HG03025 (cell line): ENCODE measurements around the gene CYTH2.
A peak's percentile ranks its signal among the peaks of the same experiment; 100 is the strongest.

Source experiments
- ATAC-seq: cut with Tn5 transposase; IDR thresholded peaks from one replicate; pipeline ENCODE4 v1.9.1; 2021; ENCODE audit warnings: mild to moderate bottlenecking, moderate library complexity; ENCODE audit not compliant: unreplicated experiment, low FRiP score

Gene CYTH2

GRCh38 chr19:48452289-48453190, 16.6 kb upstream of the CYTH2 start:
- no peak for ATAC-seq

DNA sequence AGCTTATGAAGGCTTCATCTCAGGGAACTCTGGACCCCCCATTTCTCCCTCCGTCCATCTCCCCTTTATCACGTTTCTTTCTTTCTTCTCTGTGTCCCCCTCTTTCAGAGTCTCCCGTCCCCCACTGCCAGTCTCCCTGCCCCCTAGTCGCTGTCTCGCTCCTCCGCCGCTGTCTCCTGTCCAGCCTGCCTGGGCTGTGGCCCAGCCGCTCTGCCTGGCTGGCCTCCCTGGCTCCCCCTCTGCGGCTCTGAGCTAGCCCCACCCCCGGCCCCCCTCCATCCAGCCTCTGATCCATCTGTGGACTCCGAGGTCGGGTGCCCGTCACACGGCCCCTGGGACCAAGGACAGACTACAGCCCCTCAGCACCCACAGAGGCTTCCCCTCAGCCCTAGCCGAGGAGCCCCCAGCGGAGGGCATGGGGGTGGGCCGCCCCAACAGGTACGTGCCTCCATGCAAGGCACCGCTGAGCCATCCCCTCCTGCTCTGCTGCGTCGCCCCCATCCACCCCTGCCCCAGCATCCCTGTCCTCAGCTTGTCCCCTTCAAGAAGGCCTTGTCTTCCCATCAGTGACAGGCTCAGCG, 14.9 kb upstream of the CYTH2 start:
- ATAC-seq = no peak

GRCh38 chr19:48455171-48455907, 13.8 kb upstream of the CYTH2 start, which contains the start of gene KCNJ14:
TSS of gene KCNJ14 (plus strand) at chr19:48455574. CDS start at chr19:48461725, 6,151 bp downstream.
- ATAC-seq = no peak

DNA sequence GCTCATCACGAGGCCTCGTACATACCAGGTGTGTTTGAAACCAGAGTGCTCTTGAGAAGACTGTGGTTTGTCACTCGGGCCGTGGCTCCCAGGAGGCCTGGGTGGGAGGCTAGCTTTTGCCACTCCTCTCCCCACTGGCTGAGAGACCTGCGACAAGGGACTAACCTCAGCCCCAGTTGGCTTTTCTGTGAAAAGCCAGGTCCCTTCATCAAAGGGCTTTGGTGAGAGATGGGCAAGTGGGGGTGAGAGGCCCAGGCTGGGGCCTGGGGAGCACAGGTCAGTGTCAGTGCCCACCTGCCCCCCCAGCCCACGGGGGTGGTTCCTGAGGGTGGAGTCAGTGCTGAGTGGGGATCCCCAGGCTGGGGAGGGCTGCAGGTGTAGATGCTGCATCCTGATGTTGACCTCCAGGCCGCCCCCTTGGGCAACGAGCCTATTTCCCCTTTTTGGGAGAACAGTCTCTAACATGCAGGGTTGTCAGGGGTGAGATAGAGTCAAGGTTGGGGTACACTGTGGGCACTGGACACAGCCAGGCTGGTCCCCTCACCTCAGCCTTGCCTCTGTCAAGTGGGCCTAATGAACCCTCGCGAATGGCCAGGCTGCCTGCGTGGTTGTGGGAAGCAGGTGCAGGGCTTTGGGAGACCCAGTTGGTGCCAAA, 13.1 kb upstream of the CYTH2 start:
- no peak for ATAC-seq

DNA sequence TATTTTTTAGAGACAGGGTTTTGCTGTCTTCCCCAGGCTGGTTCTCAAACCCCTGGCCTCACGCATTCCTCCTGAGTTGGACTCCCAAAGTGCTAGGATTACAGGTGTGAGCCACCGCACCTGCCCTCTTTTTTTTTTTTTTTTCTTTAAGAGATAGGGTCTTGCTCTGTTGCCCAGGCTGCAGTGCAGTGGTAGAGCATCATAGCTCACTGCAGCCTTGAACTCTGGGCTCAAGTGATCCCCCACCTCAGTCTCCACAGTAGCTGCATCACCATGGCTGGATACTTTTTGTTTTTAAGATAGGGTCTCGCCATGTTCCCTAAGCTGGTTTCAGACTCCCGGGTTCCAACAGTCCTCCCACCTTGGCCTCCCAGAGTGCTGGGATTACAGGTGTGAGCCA, 12.3 kb upstream of the CYTH2 start:
- no peak for ATAC-seq

DNA sequence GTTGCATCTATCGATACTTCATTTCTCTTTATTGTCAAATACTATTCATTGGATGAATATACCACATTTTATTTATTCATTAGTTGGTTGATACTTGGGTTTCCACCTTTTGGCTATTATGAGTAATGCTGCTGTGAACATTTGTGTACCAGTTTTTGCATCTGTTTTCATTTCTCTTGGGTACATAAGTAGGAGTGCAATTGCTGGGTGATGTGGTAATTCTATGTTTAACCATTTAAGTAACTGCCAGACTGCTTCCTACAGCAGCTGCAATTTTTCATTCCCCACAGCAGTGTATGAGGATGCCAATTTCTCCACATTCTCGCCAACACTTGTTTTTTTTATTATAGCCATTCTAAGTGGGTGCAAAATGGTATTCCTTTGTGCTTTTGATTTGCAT, 11.2 kb upstream of the CYTH2 start:
- no peak for ATAC-seq

DNA sequence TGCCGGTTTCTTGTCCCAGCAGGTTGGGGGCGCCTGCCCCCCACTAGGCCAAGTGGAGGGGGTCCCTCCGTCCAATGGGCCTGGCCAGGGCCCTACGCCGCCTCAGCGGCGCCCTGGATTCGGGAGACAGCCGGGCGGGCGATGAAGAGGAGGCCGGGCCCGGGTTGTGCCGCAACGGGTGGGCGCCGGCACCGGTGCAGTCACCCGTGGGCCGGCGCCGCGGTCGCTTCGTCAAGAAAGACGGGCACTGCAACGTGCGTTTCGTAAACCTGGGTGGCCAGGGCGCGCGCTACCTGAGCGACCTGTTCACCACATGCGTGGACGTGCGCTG, 7.6 kb upstream of the CYTH2 start:
- ATAC-seq = no peak

DNA sequence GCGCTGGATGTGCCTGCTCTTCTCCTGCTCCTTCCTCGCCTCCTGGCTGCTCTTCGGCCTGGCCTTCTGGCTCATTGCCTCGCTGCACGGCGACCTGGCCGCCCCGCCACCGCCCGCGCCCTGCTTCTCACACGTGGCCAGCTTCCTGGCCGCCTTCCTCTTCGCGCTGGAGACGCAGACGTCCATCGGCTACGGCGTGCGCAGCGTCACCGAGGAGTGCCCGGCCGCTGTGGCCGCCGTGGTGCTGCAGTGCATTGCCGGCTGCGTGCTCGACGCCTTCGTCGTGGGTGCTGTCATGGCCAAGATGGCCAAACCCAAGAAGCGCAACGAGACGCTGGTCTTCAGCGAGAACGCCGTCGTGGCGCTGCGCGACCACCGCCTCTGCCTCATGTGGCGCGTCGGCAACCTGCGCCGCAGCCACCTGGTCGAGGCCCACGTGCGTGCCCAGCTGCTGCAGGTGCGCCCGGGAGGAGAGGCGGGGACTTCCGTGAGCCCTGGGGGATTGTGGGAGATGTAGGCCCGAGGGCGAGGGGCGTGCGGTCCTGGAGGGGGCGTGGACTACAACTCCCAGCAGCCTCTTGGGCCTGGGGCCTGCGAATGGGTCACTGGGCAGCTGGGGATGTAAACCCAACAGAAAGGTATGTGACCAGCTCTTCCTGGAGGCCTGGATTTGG, 7.0 kb upstream of the CYTH2 start:
- no peak for ATAC-seq

DNA sequence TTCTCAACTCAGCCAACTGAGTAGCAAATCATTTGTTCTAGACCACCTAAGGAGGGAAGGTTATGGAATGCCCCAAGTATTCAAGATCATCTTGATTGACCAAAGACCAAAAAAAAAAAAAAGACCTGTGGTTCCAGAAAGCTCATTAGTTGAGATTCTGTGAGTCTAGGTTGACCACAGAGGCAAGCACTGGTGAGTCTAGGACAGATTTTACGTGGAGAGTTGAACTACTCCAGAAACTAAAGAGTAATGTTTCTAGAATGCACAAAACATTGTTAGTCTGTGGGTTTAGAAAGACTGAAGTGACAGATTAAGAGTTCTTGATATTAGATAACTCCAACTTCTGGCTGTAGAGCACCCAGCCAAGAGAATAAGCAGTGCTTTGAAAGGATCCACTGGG, 4.0 kb upstream of the CYTH2 start:
- no peak for ATAC-seq

GRCh38 chr19:48466561-48467325, 2.4 kb upstream of the CYTH2 start:
- ATAC-seq = no peak

DNA sequence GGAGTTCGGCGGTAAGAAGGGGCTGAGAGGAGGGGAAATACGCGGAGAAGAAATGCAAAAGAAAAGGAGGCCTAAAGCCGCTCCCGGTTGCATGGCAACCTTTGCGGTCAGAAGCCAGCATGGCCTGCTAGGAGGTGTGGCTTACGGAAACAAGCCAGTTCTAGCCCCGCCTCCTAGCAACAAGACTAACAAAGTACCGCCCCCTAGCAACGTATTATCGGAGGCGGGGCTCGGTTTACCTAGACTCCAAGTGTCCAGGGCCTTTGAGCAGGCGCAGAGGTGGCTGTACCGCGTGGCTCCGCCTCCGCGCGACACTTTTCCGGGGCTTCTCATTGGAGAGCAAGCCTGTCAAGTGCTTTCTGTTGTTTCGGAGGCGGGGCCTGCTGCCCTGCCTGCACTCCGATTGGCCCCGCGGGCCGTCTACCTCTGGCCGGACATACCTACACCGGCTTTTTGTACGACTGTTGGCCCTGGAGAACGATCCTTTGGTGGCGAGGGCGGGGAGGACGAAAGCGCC, 339 bp upstream of the CYTH2 start:
- peak; percentile 92 for ATAC-seq

DNA sequence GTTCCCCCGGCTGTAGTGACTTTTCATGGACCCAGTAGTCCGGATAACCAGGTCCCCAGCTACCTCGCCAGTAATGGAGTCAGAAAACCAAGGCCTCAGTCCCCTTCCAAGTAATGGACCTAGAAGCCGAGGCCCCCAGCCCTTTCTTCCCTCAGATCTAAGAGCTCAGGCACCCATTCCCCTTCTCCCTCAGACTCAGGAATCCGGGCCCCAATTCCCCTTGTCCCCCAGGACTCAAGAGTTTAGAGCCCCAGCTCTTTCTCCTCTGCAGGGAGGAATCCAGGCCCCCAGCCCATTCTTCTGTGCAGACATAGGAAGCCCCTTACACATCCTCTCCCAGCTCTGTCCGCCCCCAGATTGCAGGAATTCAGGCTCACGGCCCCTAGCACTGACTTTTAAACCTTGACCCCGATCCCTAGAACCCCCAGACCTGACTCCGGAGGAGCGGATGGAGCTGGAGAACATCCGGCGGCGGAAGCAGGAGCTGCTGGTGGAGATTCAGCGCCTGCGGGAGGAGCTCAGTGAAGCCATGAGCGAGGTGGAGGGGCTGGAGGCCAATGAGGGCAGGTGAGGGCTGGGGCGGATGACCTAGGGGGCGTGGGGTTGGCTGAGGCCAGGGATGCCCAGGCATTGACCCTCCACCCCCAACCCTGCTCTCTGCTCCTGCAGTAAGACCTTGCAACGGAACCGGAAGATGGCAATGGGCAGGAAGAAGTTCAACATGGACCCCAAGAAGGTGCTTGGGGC, 938 bp downstream of the CYTH2 start:
- no peak for ATAC-seq

DNA sequence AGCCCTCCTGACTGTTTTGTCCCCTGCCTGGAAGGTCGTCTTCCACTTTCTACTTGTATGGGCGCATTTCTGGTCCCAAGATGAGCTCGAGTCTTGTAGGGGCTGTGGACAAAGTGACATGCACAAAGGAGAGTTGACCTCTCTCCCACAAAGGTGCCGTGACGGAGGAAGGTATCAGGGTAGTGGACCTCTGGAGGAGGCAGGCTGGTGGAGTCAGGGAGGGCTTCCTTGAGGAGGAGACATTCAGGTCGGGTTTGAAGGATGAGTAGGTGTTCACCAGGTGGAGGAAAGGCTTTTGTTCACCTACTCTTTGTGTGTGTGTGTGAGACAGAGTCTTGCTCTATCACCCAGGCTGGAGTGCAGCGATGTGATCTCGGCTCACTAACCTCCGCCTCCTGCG, 1.7 kb downstream of the CYTH2 start:
- ATAC-seq = no peak

- ATAC-seq = no peak
These were observed 2.7 kb downstream of the CYTH2 start for GRCh38 chr19:48471836-48472235.

- ATAC-seq = no peak
These were observed 4.2 kb downstream of the CYTH2 start for GRCh38 chr19:48473161-48473966.

DNA sequence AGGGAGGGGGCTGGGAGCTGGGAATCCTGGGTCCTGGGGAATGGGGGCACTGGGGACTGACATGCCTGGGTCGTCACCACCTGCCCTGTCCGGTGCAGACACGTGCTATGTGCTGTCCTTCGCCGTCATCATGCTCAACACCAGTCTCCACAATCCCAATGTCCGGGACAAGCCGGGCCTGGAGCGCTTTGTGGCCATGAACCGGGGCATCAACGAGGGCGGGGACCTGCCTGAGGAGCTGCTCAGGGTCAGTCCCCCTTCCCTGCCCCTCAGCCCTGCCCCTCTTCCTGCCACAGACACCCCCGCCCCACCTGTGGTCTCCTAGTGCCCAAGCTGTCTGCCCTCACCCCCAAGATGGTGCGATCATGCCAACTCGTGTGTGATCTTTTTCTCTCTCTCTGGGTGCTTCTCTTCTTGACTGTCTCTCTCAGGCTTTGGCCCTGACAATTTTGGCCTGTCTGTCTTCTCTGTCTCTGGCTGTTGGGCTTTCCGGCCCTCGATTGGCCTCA, 5.0 kb downstream of the CYTH2 start:
- ATAC-seq = no peak

DNA sequence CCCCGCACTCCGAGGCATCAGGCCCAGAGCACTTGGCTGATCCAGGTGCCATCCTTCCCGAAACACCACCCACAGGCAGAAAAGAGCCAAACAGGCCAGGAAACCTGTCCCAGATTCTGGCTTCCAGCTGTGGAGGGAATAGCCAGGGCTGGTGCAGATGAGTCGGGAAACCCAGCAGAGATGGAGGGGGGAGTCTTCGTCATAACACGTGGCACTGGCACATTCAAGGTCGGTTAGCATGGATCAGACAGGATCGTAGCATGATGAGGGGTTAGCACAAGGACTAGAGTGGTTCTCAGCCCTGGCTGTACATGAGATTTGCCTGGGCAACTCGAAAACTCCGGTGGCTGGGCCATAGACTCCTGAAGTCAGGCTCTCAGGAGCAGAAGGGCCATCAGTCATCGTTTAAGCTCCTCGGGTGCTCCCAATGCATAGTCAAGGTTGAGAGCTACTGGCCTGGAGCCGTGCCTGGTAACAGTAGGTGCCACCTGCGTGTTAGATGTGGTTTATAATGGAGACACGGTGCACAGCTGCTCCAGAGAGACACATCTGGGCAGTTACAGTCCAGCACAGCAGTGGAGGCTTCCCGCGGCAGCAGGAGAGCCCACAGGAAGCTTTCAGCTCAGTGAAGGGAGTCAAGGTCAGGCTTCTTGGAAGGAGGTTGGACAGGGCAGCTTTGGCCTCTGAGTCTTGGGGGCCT, 6.3 kb downstream of the CYTH2 start:
- no peak for ATAC-seq
